ENCODE data around the gene ERP29. TPM values are rescaled to one million over a fixed set of nuclear protein-coding genes. Genes with fewer than 3 reads are reported as not detected.

The ERP29 gene
- polyA plus RNA-seq (2011; rRNA removed) (87.6 and 138 TPM in 2 replicates), polyA minus RNA-seq (2011; rRNA and poly(A)+ RNA removed) (15.5 and 23.0 TPM in 2 replicates)

DNA sequence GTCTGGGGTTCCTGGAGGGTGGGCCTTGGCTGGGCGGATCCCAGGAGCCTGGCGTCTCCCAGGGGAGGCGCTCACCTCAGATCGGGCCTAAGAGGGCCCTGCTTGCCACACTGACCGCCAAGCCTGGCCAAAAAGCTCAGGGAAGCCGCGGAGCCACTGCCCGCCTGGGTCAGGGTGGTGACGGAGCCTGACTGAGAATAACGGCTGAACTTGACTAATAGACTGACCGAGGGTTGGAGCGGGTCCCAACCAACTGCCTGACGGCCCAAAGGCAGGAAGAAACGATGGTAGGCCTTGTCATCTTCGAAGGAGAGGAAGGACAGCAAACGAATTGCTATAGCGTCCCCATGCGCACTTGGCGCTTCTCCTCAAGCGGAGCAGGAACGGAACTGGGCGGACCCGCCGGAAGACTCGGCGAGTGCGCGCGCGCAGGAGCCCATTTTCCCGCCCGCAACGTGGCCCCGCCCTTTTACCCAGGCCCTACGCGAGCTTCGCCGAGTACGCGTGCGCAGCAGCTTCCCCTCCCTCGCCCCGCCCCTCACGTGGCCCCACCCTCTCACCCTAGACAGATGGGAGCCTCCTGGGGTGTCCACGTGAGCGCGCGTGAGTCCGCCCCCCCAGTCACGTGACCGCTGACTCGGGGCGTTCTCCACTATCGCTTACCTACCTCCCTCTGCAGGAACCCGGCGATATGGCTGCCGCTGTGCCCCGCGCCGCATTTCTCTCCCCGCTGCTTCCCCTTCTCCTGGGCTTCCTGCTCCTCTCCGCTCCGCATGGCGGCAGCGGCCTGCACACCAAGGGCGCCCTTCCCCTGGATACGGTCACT lies at the start of gene ERP29, which contains the start of gene TMEM116:
ERP29 (plus strand) TSS at position 652 of the 826 bp plus-strand sequence; CDS start at position 692, 40 bp downstream.
TMEM116 (minus strand) TSS at position 391 of the 826 bp plus-strand sequence. CDS start 7,895 bp downstream, outside the sequence.
- peak; percentile 88 for DNase-seq (ENCODE audit: low read depth)
- Histone ChIP-seq H3K4me3 (ENCODE audit: low read depth, low read length) (peak within 1 kb of the TSS; percentile 89), H3K27me3 (ENCODE audit: control insufficient read depth, insufficient read depth, low read length) (no peaks in the 10 kb centered on the region), H3K36me3 (ENCODE audit: control insufficient read depth, insufficient read depth, low read length) (no peaks in the 10 kb centered on the region)
- ChIA-PET POLR2A (interaction anchor here (0.6 to 1.0 kb wide), 2 partner anchors 13 to 112 kb away, joined by 3 to 7 read pairs; partner anchors contain the start of gene TRAFD1), CTCF (interaction anchor here (0.5 to 1.4 kb wide), 7 partner anchors 9 to 58 kb away, joined by 3 to 5 read pairs (median 3); no protein-coding TSS in a partner anchor)
- TF ChIP-seq, protein P1, sequence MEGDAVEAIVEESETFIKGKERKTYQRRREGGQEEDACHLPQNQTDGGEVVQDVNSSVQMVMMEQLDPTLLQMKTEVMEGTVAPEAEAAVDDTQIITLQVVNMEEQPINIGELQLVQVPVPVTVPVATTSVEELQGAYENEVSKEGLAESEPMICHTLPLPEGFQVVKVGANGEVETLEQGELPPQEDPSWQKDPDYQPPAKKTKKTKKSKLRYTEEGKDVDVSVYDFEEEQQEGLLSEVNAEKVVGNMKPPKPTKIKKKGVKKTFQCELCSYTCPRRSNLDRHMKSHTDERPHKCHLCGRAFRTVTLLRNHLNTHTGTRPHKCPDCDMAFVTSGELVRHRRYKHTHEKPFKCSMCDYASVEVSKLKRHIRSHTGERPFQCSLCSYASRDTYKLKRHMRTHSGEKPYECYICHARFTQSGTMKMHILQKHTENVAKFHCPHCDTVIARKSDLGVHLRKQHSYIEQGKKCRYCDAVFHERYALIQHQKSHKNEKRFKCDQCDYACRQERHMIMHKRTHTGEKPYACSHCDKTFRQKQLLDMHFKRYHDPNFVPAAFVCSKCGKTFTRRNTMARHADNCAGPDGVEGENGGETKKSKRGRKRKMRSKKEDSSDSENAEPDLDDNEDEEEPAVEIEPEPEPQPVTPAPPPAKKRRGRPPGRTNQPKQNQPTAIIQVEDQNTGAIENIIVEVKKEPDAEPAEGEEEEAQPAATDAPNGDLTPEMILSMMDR (IDR thresholded peaks at IDR 0.05; ENCODE audit: insufficient read depth, low read depth, low read length) = peak; percentile 63

DNA sequence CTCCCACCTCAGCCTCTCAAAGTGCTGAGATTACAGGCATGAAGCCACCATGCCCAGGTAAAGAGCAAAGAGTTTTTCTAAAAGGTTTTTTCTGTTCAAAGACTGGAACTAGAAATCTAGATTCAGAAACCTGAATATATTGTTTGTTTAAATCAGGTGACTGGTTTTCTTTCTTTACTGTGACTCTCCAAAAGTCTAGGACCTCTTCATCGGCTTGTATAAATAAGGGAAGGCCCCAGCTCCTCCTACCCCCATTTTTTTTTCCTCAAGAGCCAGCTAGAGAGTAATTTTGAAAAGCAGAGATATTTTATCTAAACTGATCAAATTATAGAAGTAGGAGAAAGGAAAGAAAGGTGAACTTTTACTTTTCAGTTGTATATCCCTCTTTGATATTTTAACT lies 48.3 kb upstream of the ERP29 start:
- H3K27me3 ChIP-seq (ENCODE audit: control insufficient read depth, insufficient read depth, low read length) = no peaks in the 10 kb centered on the region
- TF ChIP-seq, protein P1 (IDR thresholded peaks at IDR 0.05; ENCODE audit: insufficient read depth, low read depth, low read length) = no peak
- ChIA-PET POLR2A (no interaction called here), CTCF (interaction anchor here (0.8 to 0.9 kb wide), 2 partner anchors 10 to 22 kb away, joined by 3 read pairs; no protein-coding TSS in a partner anchor)
- DNase-seq (ENCODE audit: low read depth) = no peak
- no peaks in the 10 kb centered on the region for H3K36me3 ChIP-seq (ENCODE audit: control insufficient read depth, insufficient read depth, low read length)
- H3K4me3 ChIP-seq (ENCODE audit: low read depth, low read length) = no peak overlapping the region

DNA sequence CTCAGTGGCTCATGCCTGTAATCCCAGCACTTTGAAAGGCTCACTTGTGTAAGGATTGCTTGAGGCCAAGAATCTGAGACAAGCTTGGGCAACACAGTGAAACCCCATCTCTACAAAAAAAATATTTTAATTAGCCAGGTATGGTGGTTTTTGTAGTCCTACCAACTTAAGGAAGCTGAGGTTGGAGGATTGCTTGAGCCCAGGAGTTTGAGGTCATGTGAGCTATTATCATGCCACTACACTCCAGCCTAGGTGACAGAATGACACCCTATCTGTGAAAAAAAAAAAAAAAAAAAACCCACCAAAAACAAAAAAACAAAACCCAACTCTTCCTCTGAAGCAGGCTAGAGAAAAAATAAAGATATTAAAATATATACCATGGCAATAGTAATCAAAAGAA lies 41.4 kb upstream of the ERP29 start:
- no peaks in the 10 kb centered on the region for H3K36me3 ChIP-seq (ENCODE audit: control insufficient read depth, insufficient read depth, low read length)
- no peak for DNase-seq (ENCODE audit: low read depth)
- ChIA-PET POLR2A (no interaction called here), CTCF (no interaction called here)
- TF ChIP-seq, protein P1 (IDR thresholded peaks at IDR 0.05; ENCODE audit: insufficient read depth, low read depth, low read length) = no peak
- H3K27me3 ChIP-seq (ENCODE audit: control insufficient read depth, insufficient read depth, low read length) = no peaks in the 10 kb centered on the region
- H3K4me3 ChIP-seq (ENCODE audit: low read depth, low read length) = no peak overlapping the region

DNA sequence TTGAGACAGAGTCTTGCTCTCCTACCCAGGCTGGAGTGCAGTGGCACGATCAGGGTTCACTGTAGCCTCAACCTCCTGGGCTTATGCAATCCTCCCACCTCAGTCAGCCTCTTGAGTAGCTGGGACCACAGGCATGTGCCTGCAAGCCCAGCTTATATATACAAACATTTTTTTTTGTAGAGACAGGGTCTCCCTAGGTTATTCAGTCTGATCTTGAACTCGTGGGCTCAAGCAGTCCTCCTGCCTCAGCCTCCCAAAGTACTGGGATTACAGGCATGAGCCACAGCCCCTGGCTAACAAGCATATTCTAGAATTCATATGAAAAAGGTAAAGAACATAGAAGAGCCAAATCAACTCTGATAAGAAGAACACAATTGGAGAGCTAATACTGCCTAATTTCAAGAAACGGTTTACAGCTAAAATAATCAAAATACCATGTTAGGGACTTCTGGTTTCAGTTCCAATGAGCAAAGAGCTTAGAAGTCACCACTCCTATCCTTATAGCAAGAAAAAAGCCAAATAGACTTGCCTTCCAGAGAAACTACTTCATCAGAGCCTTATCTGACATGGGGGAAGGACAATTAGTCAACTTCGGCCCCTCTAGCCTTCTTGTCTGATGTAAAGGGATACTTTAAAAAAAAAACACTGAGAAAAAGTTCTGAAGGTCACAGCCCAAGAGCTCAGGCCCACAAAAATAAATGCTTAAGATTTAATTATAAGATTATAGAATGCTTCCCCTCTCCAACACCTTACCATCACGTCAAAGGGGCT lies 37.9 kb upstream of the ERP29 start:
- no peaks in the 10 kb centered on the region for H3K27me3 ChIP-seq (ENCODE audit: control insufficient read depth, insufficient read depth, low read length)
- ChIA-PET CTCF (interaction anchor here (1.3 kb wide), 2 partner anchors 9 to 157 kb away, joined by 3 to 4 read pairs; no protein-coding TSS in a partner anchor), POLR2A (no interaction called here)
- H3K36me3 ChIP-seq (ENCODE audit: control insufficient read depth, insufficient read depth, low read length) = no peaks in the 10 kb centered on the region
- H3K4me3 ChIP-seq (ENCODE audit: low read depth, low read length) = no peak overlapping the region
- TF ChIP-seq, protein P1 (IDR thresholded peaks at IDR 0.05; ENCODE audit: insufficient read depth, low read depth, low read length) = no peak
- no peak for DNase-seq (ENCODE audit: low read depth)
